Pancreas (tissue), 10 donors: ENCODE measurements around the gene OGDH. TPM values are rescaled to one million over a fixed set of nuclear protein-coding genes. Genes with fewer than 3 reads are reported as not detected.
A peak's percentile ranks its signal among the peaks of the same experiment; 100 is the strongest.

ENCODE experiments used
- ATAC-seq, 4 donors: fragments of 200-7000 bp; cut with Tn5 transposase; one replicate each; pipeline versions ENCODE4 v1.8.0 to v1.9.1; 2020; ENCODE audit warnings: mild to moderate bottlenecking in 4 of 4, moderate library complexity in 4 of 4
- DNase-seq, 6 donors: peaks; one replicate each; pipeline ENCODE4 v3.0.0-alpha.2; 2020
- FAIRE-seq: peaks from 2 replicates; lab custom pipeline; 2012; peaks lifted over from hg19 to GRCh38; lab: Jason Lieb, UNC
- H3K27ac ChIP-seq, 4 donors: fragments of 200-600 bp; sonication (generic); 1 replicate in 3 of 4; 2 replicates in 1 of 4; pipeline versions ENCODE4 v1.5.0 to v1.8.0; 2020
- H3K27me3 ChIP-seq, 4 donors: fragments of 200-600 bp; one replicate each; pipeline ENCODE4 v1.8.0; 2021
- H3K36me3 ChIP-seq, 3 donors: fragments of 200-600 bp; sonication (generic) in 1 of 3; one replicate each; pipeline versions ENCODE4 v1.5.0 to v1.8.0; 2020 to 2021
- H3K4me1 ChIP-seq, 3 donors: fragments of 200-600 bp; one replicate each; pipeline ENCODE4 v1.8.0; 2021
- H3K4me3 ChIP-seq, 4 donors: fragments of 200-600 bp; sonication (generic) in 2 of 4; one replicate each; pipeline versions ENCODE4 v1.5.0 to v1.8.0; 2020 to 2021
- H3K9me3 ChIP-seq, 4 donors: fragments of 200-600 bp; one replicate each; pipeline ENCODE4 v1.8.0; 2021
- WGBS, 2 donors: extraction: QIAGEN DNeasy Blood & Tissue Kit; methylation state at CpG; one replicate each; pipeline ENCODE4 v1.1.7; 2013; 5-methylcytosine and 5-hydroxymethylcytosine counted together
- intact Hi-C, 3 donors: fragments of 100-400 bp; cut with DNase I; formaldehyde crosslinking; loops; one replicate each; pipeline versions ENCODE4 v1.11.1 to v1.14.2; 2022
- polyA plus RNA-seq, 2 donors: library from polyadenylated mRNA; stranded (reverse); fragments of 200-250 nt; gene quantifications; one replicate each; pipeline ENCODE4 v1.2.3, GENCODE V29; 2013
- total RNA-seq, 6 donors: library from RNA; stranded (reverse); fragmentation: NEBNext Ultra II Directional in 4 of 6; extraction: Animal tissue kit (Norgen Biotek cat#: 25700) in 4 of 6; gene quantifications; one replicate each; pipeline versions ENCODE4 v1.2.1 to v1.2.4, GENCODE V29; 2021 to 2023
- TF ChIP-seq, protein P1 (sequence below), 4 donors: fragments of 200-600 bp; sonication (generic) in 3 of 4; IDR thresholded peaks; one replicate each; pipeline versions ENCODE4 v1.5.0 to v1.8.0; 2021; ENCODE audit warnings: antibody characterized with exemption in 4 of 4
- donor health status: healthy with polysubstance abuse.
- donor health status: DM: no; HTN: no; CAD: no; lungs with moderate emphysema.
- donor health status: DM: no; HTN: no; CAD: no.
- donor health status: control.
- donor health status: control.
- donor health status: Bipolar disorder and iron deficiency.
- donor health status: DM: yes; HTN: yes; CAD: no.
- donor health status: DM: no; HTN: no; CAD: no.
- donor health status: DM: no; HTN: no; CAD: no.
- donor health status: DM: yes; HTN: yes; CAD: no.

Gene OGDH
- total and polyA plus RNA-seq, 8 donors: 18.4 to 49.2 (median 29.0) TPM

DNA sequence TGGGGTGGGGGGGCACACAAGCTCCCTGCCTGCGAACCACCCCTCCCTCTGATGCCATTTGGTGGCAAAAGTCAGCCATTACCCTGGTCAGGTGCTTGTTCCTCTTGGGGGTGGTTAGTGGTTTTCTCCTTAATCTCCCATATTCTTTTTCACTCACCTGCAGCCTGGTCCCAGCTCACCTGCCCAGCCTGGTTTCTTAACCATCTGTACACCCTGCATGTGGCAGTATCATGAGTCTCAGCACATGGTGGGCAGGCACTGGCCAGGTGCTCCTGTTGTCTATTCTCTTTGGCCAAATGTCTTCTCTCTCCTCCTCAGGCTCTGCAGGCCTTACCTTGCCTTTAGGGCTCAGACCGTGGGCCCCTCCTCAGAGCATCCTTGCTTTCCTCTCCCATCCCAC lies 30.5 kb downstream of the OGDH start:
- no peak for FAIRE-seq
- Histone ChIP-seq H3K27ac (no peak overlapping the region), H3K4me1 (peaks cover 42 to 58% (median 43%) of the 10 kb centered on the region in 3 donors), H3K36me3 (no peaks in the 10 kb centered on the region), H3K27me3 (no peaks in the 10 kb centered on the region), H3K9me3 (no peaks in the 10 kb centered on the region), H3K4me3 (no peak overlapping the region)
- no peak for ATAC-seq
- TF ChIP-seq, protein P1, sequence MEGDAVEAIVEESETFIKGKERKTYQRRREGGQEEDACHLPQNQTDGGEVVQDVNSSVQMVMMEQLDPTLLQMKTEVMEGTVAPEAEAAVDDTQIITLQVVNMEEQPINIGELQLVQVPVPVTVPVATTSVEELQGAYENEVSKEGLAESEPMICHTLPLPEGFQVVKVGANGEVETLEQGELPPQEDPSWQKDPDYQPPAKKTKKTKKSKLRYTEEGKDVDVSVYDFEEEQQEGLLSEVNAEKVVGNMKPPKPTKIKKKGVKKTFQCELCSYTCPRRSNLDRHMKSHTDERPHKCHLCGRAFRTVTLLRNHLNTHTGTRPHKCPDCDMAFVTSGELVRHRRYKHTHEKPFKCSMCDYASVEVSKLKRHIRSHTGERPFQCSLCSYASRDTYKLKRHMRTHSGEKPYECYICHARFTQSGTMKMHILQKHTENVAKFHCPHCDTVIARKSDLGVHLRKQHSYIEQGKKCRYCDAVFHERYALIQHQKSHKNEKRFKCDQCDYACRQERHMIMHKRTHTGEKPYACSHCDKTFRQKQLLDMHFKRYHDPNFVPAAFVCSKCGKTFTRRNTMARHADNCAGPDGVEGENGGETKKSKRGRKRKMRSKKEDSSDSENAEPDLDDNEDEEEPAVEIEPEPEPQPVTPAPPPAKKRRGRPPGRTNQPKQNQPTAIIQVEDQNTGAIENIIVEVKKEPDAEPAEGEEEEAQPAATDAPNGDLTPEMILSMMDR (IDR thresholded peaks at IDR 0.05): no peak
- no peak for DNase-seq
- 97 to 98% methylated on average over 2 of the region's 2 CpGs for WGBS, 2 donors
- intact Hi-C loops: no loop called here

DNA sequence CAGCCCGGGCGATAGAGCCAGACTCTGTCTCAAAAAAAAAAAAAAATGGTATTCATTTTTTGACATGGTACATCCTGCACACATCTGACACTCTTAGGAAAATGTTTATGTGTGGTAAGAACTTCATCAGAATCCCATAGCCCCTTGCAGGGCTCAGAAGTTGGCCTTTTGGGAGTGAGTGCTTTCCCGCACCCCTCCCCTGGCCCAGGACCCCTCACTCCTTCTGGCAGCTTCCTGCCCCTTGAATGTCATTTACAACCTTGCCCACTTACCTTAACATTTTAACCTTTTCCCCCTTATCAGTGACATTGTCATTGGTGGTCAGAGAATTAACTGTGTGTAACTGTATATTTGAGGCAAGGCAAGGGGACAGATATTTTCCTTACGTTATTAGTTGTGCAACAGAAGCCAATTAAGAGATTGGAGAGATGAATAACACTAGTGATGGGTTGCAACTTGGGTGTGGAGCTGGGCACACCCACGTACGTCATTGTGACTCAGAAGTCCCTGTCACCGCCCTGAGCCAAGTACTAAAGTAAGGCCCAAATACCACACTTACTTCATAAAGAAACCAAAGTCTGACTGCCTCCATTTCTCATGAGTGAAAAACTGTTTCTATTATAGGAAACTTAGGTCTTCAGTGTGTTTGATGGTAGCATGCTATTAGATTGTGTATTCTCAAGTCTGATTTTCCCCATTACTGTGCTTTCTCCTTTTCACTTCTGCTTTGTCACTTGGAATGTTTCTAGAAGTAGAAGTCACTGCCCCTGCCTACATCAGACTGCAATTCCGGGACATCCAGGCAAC lies 31.6 kb downstream of the OGDH start:
- Histone ChIP-seq H3K27ac (peak overlapping the region; percentile 33 to 84 (median 58)), H3K36me3 (no peaks in the 10 kb centered on the region), H3K9me3 (no peaks in the 10 kb centered on the region), H3K4me1 (peaks cover 42 to 58% (median 43%) of the 10 kb centered on the region in 3 donors), H3K27me3 (no peaks in the 10 kb centered on the region), H3K4me3 (no peak overlapping the region)
- WGBS, 2 donors: 90% methylated on average over 8 of the region's 8 CpGs
- ATAC-seq (peak in 1 of 4 donors; percentile 11), DNase-seq (no peak), FAIRE-seq (no peak)
- intact Hi-C loops: no loop called here
- TF ChIP-seq, protein P1 (IDR thresholded peaks at IDR 0.05): no peak

- peaks cover 33 to 49% (median 39%) of the 10 kb centered on the region in 3 donors for H3K4me1 ChIP-seq
- intact Hi-C loops: no loop called here
- 91 to 94% methylated on average over 5 of the region's 5 CpGs for WGBS, 2 donors
- H3K9me3 ChIP-seq: no peaks in the 10 kb centered on the region
- ATAC-seq (peak; percentile 44 to 84 (median 70)), FAIRE-seq (no peak), DNase-seq (peak in 5 of 6 donors; percentile 56 to 68 (median 64))
- peak overlapping the region; percentile 33 to 84 (median 58) for H3K27ac ChIP-seq
- H3K4me3 ChIP-seq: no peak overlapping the region
- H3K36me3 ChIP-seq: no peaks in the 10 kb centered on the region
- no peaks in the 10 kb centered on the region for H3K27me3 ChIP-seq
- TF ChIP-seq, protein P1 (IDR thresholded peaks at IDR 0.05): no peak
These were observed 32.5 kb downstream of the OGDH start for GRCh38 chr7:44638611-44639557.

DNA sequence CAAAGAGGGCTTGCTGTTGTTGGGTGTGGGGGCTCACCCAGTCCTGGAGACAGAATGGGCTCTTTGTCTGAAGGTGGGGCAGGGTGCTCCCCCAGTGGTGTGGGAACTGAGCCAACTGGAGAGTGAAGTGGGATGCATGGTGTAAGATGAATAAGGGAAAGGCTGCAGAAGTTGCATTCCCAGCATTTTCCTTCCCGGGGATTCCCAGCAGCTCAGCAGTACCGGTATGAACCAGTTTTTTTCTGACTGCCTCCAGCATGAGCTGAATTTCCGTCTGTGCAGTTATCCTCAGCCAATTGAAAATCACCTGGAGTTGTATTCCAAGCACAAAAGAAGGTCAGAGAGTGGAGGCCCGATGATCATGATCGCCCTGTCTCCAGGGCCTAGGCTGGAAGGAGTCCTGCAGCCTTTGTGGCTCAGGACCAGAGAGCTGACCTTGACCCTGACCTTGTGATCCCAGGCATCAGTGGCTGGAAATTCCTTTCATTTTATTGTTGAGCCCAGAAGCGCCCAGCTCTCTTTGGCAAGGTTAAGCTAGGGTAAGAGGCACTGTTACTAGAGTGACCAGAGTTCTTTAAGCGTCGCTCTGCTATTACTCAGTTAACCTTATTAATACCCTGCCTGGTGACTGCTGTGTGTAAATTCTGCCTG lies 33.4 kb downstream of the OGDH start:
- Histone ChIP-seq H3K4me3 (no peak overlapping the region), H3K27me3 (no peaks in the 10 kb centered on the region), H3K27ac (peak overlapping the region; percentile 33 to 84 (median 58)), H3K4me1 (peaks cover 24 to 40% (median 30%) of the 10 kb centered on the region in 3 donors), H3K36me3 (no peaks in the 10 kb centered on the region), H3K9me3 (no peaks in the 10 kb centered on the region)
- intact Hi-C loops: no loop called here
- TF ChIP-seq, protein P1 (IDR thresholded peaks at IDR 0.05): no peak
- peak in 4 of 6 donors; percentile 42 to 72 (median 52) for DNase-seq
- WGBS, 2 donors: 18 to 21% methylated on average over 8 of the region's 8 CpGs
- ATAC-seq: peak; percentile 68 to 86 (median 83)
- FAIRE-seq: no peak
